Effector CD8-positive, alpha-beta T cell (primary cell): ENCODE measurements around the gene ACYP1.

ENCODE experiments used
- DNase-seq: peaks from one replicate; lab custom pipeline; 2025; lab: John Stamatoyannopoulos, UW
- total RNA-seq, 4 experiments: gene quantifications; one replicate each; lab custom pipeline; 2026; lab: John Stamatoyannopoulos, UW

Gene ACYP1
- 5.8 to 13.9 (median 8.5) reads per million in 4 experiments for total RNA-seq

DNA sequence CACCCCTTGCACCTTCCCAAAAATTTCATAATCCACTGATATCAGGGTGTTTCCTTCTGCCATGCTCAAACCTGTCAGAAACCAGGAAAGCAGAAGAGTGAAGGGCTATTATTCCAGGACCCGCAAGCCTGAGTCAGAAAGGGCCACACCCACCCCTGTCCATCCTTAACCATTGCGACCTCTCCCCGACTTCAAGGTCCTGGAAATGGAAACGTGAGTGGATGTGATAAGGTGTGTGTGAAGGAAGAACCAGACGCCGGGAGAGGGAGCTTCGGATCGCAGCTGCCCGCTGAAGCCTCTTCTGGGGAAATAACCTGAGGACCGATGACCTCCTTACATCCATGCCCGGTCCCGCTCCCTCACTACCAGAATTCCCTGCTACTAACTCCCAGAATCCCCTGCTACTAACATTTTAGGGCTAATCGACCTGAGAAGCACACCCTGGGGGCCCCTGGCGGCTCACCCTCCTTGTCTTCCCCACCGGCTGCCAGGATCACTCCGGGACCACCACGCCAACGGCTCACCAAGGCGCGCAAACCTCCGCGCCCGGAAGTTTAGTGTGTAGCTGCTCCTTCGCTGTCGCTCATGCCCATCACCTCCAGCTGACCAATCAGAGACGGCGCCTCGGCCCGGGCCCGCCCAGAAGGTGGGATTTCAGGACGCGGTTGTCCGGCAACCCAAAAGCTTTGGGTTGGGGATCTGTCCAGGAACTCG is at the start of gene ACYP1:
TSS of gene ACYP1 (minus strand) at position 534 of the 714 bp plus-strand sequence. CDS start at position 63, 471 bp downstream.
- peak; percentile 84 for DNase-seq

- no peak for DNase-seq
These were observed 46.1 kb upstream of the ACYP1 start for GRCh38 chr14:75109877-75110276.

DNA sequence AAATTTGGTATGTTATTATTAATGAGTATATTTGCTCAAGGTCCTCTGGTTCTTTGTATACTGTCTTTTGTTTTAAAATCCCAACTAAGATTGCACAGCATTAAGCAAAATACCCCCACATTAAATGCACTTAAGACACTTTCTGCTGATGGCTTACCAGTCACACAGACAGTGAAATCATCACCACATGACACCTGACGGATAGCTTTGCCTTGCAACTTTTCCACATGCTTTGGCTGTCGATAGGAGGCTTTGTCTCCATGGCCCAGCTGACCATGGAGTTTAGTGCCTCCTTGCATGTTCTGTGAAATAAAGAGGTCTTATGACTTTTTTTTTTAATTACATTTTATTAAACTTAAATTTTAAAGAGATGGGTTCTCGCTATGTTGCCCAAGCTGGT is 43.4 kb upstream of the ACYP1 start:
- DNase-seq: no peak

GRCh38 chr14:75101491-75101890 is 37.7 kb upstream of the ACYP1 start:
- no peak for DNase-seq

DNA sequence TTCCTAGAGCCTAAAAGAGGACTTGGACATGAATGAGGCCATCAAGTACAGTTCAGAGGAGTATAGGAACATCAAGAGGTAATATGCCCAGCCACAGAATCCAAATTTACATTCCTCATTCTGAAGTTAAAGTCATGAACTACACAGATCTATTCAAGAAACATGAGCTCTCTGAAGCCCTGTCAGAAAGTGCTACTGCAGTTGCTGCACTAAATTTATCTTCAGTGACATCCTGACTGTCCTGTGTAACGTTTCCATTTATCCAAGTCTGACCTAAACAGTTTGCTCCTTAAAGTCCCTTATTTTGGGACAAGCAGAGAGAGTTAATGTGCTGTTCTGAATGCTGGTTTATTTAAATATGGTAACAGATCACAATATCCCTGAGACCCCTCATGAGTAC is 34.9 kb upstream of the ACYP1 start:
- DNase-seq: no peak

DNA sequence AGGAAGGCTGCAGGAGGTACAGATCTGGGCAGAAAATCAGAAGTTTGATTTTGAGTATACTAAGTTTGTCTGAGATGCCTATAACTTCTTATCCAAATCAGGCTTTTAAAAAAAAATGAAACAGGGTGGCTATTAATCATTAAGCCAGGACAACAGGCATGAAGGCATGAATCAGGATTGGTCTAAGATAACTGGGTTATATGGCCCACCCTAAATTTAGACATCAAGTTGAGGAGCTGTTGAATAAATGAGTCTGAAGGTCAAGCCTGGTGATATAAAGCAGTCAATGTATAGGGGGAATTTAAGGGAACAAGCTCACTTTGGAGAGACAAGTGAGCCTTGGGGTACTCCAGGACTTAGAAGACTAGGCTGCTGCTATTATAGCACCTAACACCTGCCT is 34.4 kb upstream of the ACYP1 start:
- no peak for DNase-seq

GRCh38 chr14:75096959-75097358 is 33.1 kb upstream of the ACYP1 start:
- no peak for DNase-seq

GRCh38 chr14:75095690-75096089 is 31.9 kb upstream of the ACYP1 start:
- no peak for DNase-seq

- no peak for DNase-seq
These were observed 31.1 kb upstream of the ACYP1 start for GRCh38 chr14:75094896-75095295.

DNA sequence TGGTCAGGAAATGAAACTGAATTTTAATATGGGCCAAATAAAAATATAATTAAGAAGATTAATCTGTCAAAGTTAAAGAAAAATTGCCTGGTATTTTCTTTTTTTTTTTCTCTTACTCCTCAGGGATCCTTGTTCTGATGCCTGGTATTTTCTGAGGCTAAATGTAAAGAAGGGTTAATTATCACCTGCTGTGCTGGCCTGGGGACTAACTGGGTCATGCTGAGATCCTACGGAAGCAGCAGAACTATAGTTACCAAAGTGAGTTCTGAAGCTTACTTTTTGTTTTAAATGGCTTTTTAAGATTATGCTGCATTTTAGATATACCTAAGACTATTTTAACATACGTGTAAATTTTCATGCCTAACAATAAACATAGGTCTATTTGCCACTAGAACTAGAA is 28.9 kb upstream of the ACYP1 start:
- DNase-seq: no peak

- no peak for DNase-seq
These were observed 27.4 kb upstream of the ACYP1 start for GRCh38 chr14:75091251-75091650.

GRCh38 chr14:75090353-75090752 is 26.5 kb upstream of the ACYP1 start:
- DNase-seq: no peak

GRCh38 chr14:75088566-75089373 is 24.9 kb upstream of the ACYP1 start:
- DNase-seq: peak; percentile 2

GRCh38 chr14:75088153-75088552 is 24.3 kb upstream of the ACYP1 start:
- no peak for DNase-seq

GRCh38 chr14:75084513-75084912 is 20.7 kb upstream of the ACYP1 start:
- no peak for DNase-seq

- DNase-seq: no peak
These were observed 19.4 kb upstream of the ACYP1 start for GRCh38 chr14:75083271-75083670.

GRCh38 chr14:75081660-75082229 is 17.9 kb upstream of the ACYP1 start:
- no peak for DNase-seq

DNA sequence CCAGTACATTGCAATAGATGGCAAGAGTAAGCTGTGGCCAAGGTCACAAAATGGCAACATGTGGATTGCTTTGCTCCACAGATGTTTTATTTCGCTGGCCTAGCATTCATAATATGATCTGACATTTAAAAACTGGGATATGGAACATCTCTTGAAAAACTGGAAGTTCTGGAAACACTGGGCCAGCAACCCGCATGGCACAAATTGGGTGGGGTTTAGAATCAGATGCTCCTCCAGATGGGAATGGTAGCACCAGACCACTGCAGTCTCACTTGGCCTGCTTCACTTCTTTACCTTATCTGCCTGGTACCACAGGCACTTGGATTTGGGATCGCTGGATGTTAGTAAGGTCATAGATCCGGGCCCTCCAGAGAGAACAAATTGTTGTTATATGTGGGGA is 15.7 kb upstream of the ACYP1 start:
- DNase-seq: no peak

GRCh38 chr14:75077794-75078193 is 14.0 kb upstream of the ACYP1 start:
- no peak for DNase-seq

GRCh38 chr14:75070383-75070782 is 6.6 kb upstream of the ACYP1 start:
- no peak for DNase-seq

- DNase-seq: no peak
These were observed 6.0 kb upstream of the ACYP1 start for GRCh38 chr14:75069811-75070145.

DNA sequence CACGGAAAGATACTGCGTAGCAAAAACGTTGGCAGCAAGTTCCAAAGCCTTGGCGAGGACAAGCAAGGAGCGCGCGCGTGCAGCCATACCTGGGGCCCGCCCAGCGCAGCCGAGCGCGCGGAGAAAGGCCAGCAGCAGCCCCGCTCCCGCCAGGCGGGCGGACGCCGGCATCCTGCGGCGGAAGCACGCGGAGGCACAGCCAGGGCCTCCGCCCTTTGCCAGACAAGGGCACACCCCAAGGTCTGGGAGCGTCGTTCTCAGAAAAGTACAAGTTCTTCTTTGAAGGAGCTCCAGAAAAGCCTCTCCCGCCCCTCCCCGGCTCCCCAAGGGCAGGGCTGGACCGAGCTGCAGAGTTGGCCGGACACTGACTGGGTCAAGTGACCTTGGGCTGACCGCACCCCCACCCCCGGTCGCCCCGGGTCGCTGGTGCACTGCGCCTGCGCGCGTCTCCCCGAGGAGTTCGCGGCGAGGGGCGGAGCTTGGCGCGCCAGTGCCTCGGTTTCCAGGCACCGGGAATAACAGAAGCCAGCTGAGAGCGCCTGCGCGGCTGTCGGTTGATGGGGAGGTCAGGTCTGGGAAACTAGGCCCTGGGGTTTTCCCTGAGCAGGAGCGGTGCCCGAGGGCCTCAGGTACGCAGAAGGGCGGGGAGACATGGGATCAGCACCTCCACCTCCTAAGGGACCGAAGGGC is 5.4 kb upstream of the ACYP1 start, which contains the start of gene ZC2HC1C:
TSS of gene ZC2HC1C (plus strand) at position 521 of the 690 bp plus-strand sequence. CDS start 933 bp downstream, outside the sequence.
- peak; percentile 14 for DNase-seq
